ENCODE data around the gene ZCCHC14.

ZCCHC14 gene

GRCh38 chr16:87448866-87449265, 44.0 kb downstream of the ZCCHC14 start:
- Histone ChIP-seq H4K12ac (ENCODE audit: low read depth, low read length) (no peak overlapping the region), H3K36me3 (ENCODE audit: control insufficient read depth in 1 of 2, insufficient read depth in 2 of 2, low read length in 2 of 2) (peaks cover 9 to 24% of the 10 kb centered on the region in 2 experiments), H2BK12ac (ENCODE audit: low read length) (no peak overlapping the region), H2AFZ (ENCODE audit: insufficient read depth, low read length, poor library complexity) (no peak overlapping the region), H2BK120ac (ENCODE audit: insufficient read depth, low read length, poor library complexity) (no peak overlapping the region), H3K79me1 (ENCODE audit: low read length) (no peaks in the 10 kb centered on the region), H3K9ac (ENCODE audit: low read length) (no peak overlapping the region), H4K8ac (ENCODE audit: low read depth, low read length) (no peak overlapping the region), H3K18ac (ENCODE audit: low read length) (no peak overlapping the region), H3K4me3 (ENCODE audit: low read depth, low read length) (no peak overlapping the region), H3K27me3 (ENCODE audit: insufficient read depth, low read length) (no peaks in the 10 kb centered on the region), H3K27ac (ENCODE audit: low read depth, low read length) (no peak overlapping the region), H3K23ac (ENCODE audit: low read length) (no peak overlapping the region), H3K9me3 (ENCODE audit: insufficient read depth, low read depth, low read length) (peaks cover 2% of the 10 kb centered on the region), H2AK5ac (ENCODE audit: low read length) (no peak overlapping the region), H3K4me2 (ENCODE audit: low read length) (no peak overlapping the region), H3K4ac (ENCODE audit: low read depth, low read length) (no peak overlapping the region), H3K79me2 (ENCODE audit: control insufficient read depth, insufficient read depth, low read length, poor library complexity) (no peaks in the 10 kb centered on the region), H3K4me1 (ENCODE audit: control insufficient read depth in 1 of 2, insufficient read depth in 2 of 2, low read length in 2 of 2) (no peaks in the 10 kb centered on the region), H4K91ac (ENCODE audit: low read depth, low read length) (no peak overlapping the region), H2BK5ac (ENCODE audit: low read depth, low read length, poor library complexity) (no peak overlapping the region), H3K14ac (ENCODE audit: low read length) (no peak overlapping the region)
- no CpG with 5 or more reads among the region's 12 CpGs for WGBS (ENCODE audit: extremely low coverage, insufficient coverage, insufficient read length)
- DNase-seq: no peak

GRCh38 chr16:87447323-87447722, 45.5 kb downstream of the ZCCHC14 start:
- Histone ChIP-seq H3K4me1 (ENCODE audit: control insufficient read depth in 1 of 2, insufficient read depth in 2 of 2, low read length in 2 of 2) (no peaks in the 10 kb centered on the region), H3K4me2 (ENCODE audit: low read length) (no peak overlapping the region), H4K12ac (ENCODE audit: low read depth, low read length) (no peak overlapping the region), H3K79me2 (ENCODE audit: control insufficient read depth, insufficient read depth, low read length, poor library complexity) (no peaks in the 10 kb centered on the region), H3K36me3 (ENCODE audit: control insufficient read depth in 1 of 2, insufficient read depth in 2 of 2, low read length in 2 of 2) (peaks cover 9 to 20% of the 10 kb centered on the region in 2 experiments), H3K14ac (ENCODE audit: low read length) (no peak overlapping the region), H2BK120ac (ENCODE audit: insufficient read depth, low read length, poor library complexity) (no peak overlapping the region), H2AK5ac (ENCODE audit: low read length) (no peak overlapping the region), H3K27ac (ENCODE audit: low read depth, low read length) (no peak overlapping the region), H4K91ac (ENCODE audit: low read depth, low read length) (no peak overlapping the region), H4K8ac (ENCODE audit: low read depth, low read length) (no peak overlapping the region), H3K9ac (ENCODE audit: low read length) (no peak overlapping the region), H3K27me3 (ENCODE audit: insufficient read depth, low read length) (no peaks in the 10 kb centered on the region), H3K4me3 (ENCODE audit: low read depth, low read length) (no peak overlapping the region), H3K23ac (ENCODE audit: low read length) (no peak overlapping the region), H3K4ac (ENCODE audit: low read depth, low read length) (no peak overlapping the region), H2BK12ac (ENCODE audit: low read length) (no peak overlapping the region), H3K18ac (ENCODE audit: low read length) (no peak overlapping the region), H2AFZ (ENCODE audit: insufficient read depth, low read length, poor library complexity) (no peak overlapping the region), H3K79me1 (ENCODE audit: low read length) (no peaks in the 10 kb centered on the region), H2BK5ac (ENCODE audit: low read depth, low read length, poor library complexity) (no peak overlapping the region), H3K9me3 (ENCODE audit: insufficient read depth, low read depth, low read length) (peaks cover 2% of the 10 kb centered on the region)
- no peak for DNase-seq
- WGBS (ENCODE audit: extremely low coverage, insufficient coverage, insufficient read length): no CpG with 5 or more reads among the region's 6 CpGs

- DNase-seq: no peak
- no peaks in the 10 kb centered on the region for H3K79me2 ChIP-seq (ENCODE audit: control insufficient read depth, insufficient read depth, low read length, poor library complexity)
- no CpG with 5 or more reads among the region's 7 CpGs for WGBS (ENCODE audit: extremely low coverage, insufficient coverage, insufficient read length)
Observed at GRCh38 chr16:87446479-87446878, 46.3 kb downstream of the ZCCHC14 start.

GRCh38 chr16:87445486-87445885, 47.3 kb downstream of the ZCCHC14 start:
- H3K36me3 ChIP-seq (ENCODE audit: control insufficient read depth in 1 of 2, insufficient read depth in 2 of 2, low read length in 2 of 2): peaks cover 8 to 11% of the 10 kb centered on the region in 2 experiments
- H4K12ac ChIP-seq (ENCODE audit: low read depth, low read length): no peak overlapping the region
- H2BK12ac ChIP-seq (ENCODE audit: low read length): no peak overlapping the region
- H3K14ac ChIP-seq (ENCODE audit: low read length): no peak overlapping the region
- H3K18ac ChIP-seq (ENCODE audit: low read length): no peak overlapping the region
- H4K91ac ChIP-seq (ENCODE audit: low read depth, low read length): no peak overlapping the region
- no peak overlapping the region for H4K8ac ChIP-seq (ENCODE audit: low read depth, low read length)
- no peak overlapping the region for H2BK5ac ChIP-seq (ENCODE audit: low read depth, low read length, poor library complexity)
- no peaks in the 10 kb centered on the region for H3K79me2 ChIP-seq (ENCODE audit: control insufficient read depth, insufficient read depth, low read length, poor library complexity)
- no peak for DNase-seq
- no peak overlapping the region for H3K27ac ChIP-seq (ENCODE audit: low read depth, low read length)
- H3K9me3 ChIP-seq (ENCODE audit: insufficient read depth, low read depth, low read length): no peaks in the 10 kb centered on the region
- no peak overlapping the region for H2AK5ac ChIP-seq (ENCODE audit: low read length)
- no peak overlapping the region for H3K4ac ChIP-seq (ENCODE audit: low read depth, low read length)
- no peak overlapping the region for H3K4me3 ChIP-seq (ENCODE audit: low read depth, low read length)
- WGBS (ENCODE audit: extremely low coverage, insufficient coverage, insufficient read length): no CpG with 5 or more reads among the region's 7 CpGs
- H2BK120ac ChIP-seq (ENCODE audit: insufficient read depth, low read length, poor library complexity): no peak overlapping the region
- H3K9ac ChIP-seq (ENCODE audit: low read length): no peak overlapping the region
- no peak overlapping the region for H3K23ac ChIP-seq (ENCODE audit: low read length)
- H3K4me1 ChIP-seq (ENCODE audit: control insufficient read depth in 1 of 2, insufficient read depth in 2 of 2, low read length in 2 of 2): no peaks in the 10 kb centered on the region
- H3K79me1 ChIP-seq (ENCODE audit: low read length): no peaks in the 10 kb centered on the region
- H2AFZ ChIP-seq (ENCODE audit: insufficient read depth, low read length, poor library complexity): no peak overlapping the region
- no peaks in the 10 kb centered on the region for H3K27me3 ChIP-seq (ENCODE audit: insufficient read depth, low read length)
- H3K4me2 ChIP-seq (ENCODE audit: low read length): no peak overlapping the region

More at GRCh38 chr16:87446479-87446878, 46.3 kb downstream of the ZCCHC14 start:
- H3K36me3 ChIP-seq (ENCODE audit: control insufficient read depth in 1 of 2, insufficient read depth in 2 of 2, low read length in 2 of 2): peaks cover 8 to 12% of the 10 kb centered on the region in 2 experiments
- no peak overlapping the region for H2AFZ ChIP-seq (ENCODE audit: insufficient read depth, low read length, poor library complexity)
- H3K4me2 ChIP-seq (ENCODE audit: low read length): no peak overlapping the region
- H3K27me3 ChIP-seq (ENCODE audit: insufficient read depth, low read length): no peaks in the 10 kb centered on the region
- no peak overlapping the region for H4K91ac ChIP-seq (ENCODE audit: low read depth, low read length)
- no peak overlapping the region for H3K18ac ChIP-seq (ENCODE audit: low read length)
- no peak overlapping the region for H2BK120ac ChIP-seq (ENCODE audit: insufficient read depth, low read length, poor library complexity)
- H3K9ac ChIP-seq (ENCODE audit: low read length): no peak overlapping the region
- H3K9me3 ChIP-seq (ENCODE audit: insufficient read depth, low read depth, low read length): no peaks in the 10 kb centered on the region
- H3K23ac ChIP-seq (ENCODE audit: low read length): no peak overlapping the region
- no peak overlapping the region for H3K27ac ChIP-seq (ENCODE audit: low read depth, low read length)
- no peak overlapping the region for H4K8ac ChIP-seq (ENCODE audit: low read depth, low read length)
- no peak overlapping the region for H3K14ac ChIP-seq (ENCODE audit: low read length)
- no peaks in the 10 kb centered on the region for H3K79me1 ChIP-seq (ENCODE audit: low read length)
- H2BK12ac ChIP-seq (ENCODE audit: low read length): no peak overlapping the region
- H2AK5ac ChIP-seq (ENCODE audit: low read length): no peak overlapping the region
- H3K4me1 ChIP-seq (ENCODE audit: control insufficient read depth in 1 of 2, insufficient read depth in 2 of 2, low read length in 2 of 2): no peaks in the 10 kb centered on the region
- no peak overlapping the region for H2BK5ac ChIP-seq (ENCODE audit: low read depth, low read length, poor library complexity)
- no peak overlapping the region for H3K4me3 ChIP-seq (ENCODE audit: low read depth, low read length)
- no peak overlapping the region for H4K12ac ChIP-seq (ENCODE audit: low read depth, low read length)
- H3K4ac ChIP-seq (ENCODE audit: low read depth, low read length): no peak overlapping the region
